Body of pancreas (tissue), 4 donors: ENCODE results near the gene PPWD1. TPM values are rescaled to one million over a fixed set of nuclear protein-coding genes. Genes with fewer than 3 reads are reported as not detected.
A peak's percentile ranks its signal among the peaks of the same experiment; 100 is the strongest.

Experiments used
- ATAC-seq: fragments of 150-250 bp; one replicate; pipeline ENCODE4 v1.9.1; 2016
- DNase-seq, 4 donors: peaks; one replicate each; pipeline ENCODE4 v3.0.0-alpha.2; 2019
- H3K27ac ChIP-seq, 4 donors: fragments of 200-600 bp; sonication (generic); 1 replicate in 3 of 4; 2 replicates in 1 of 4; pipeline versions ENCODE4 v1.5.1 to v1.6.1; 2016 to 2019; ENCODE audit warnings: mild to moderate bottlenecking in 1 of 4, mixed read lengths in 1 of 4, moderate library complexity in 1 of 4
- H3K27me3 ChIP-seq, 2 donors: fragments of 200-600 bp; sonication (generic); one replicate each; pipeline ENCODE4 v1.6.0; 2016; ENCODE audit warnings: mild to moderate bottlenecking in 1 of 2
- H3K36me3 ChIP-seq, 2 donors: fragments of 200-600 bp; sonication (generic); replicated peaks in 1 of 2; 2 replicates each; pipeline ENCODE4 v1.5.1; 2016; ENCODE audit warnings: low read depth in 2 of 2; ENCODE audit not compliant: insufficient read depth in 1 of 2
- H3K4me1 ChIP-seq: fragments of 200-600 bp; sonication (generic); one replicate; pipeline ENCODE4 v1.6.0; 2016
- H3K4me3 ChIP-seq, 2 donors: fragments of 200-600 bp; sonication (generic); 1 replicate in 1 of 2; 2 replicates in 1 of 2; pipeline ENCODE4 v1.5.1; 2016 to 2019
- H3K9me3 ChIP-seq, 3 donors: fragments of 200-600 bp; sonication (generic); 1 replicate in 2 of 3; 2 replicates in 1 of 3; pipeline ENCODE4 v1.5.1; 2016
- POLR2A ChIP-seq, 3 donors: fragments of 450-650 bp; IDR thresholded peaks; one replicate each; pipeline ENCODE4 v1.6.1; 2016; ENCODE audit warnings: antibody characterized with exemption in 3 of 3, mild to moderate bottlenecking in 2 of 3
- WGBS, 2 donors: methylation state at CpG; one replicate each; pipeline ENCODE4 v1.1.5; 2017; 5-methylcytosine and 5-hydroxymethylcytosine counted together
- intact Hi-C: fragments of 100-400 bp; cut with DNase I; formaldehyde crosslinking; loops from one replicate; pipeline ENCODE4 v1.15.1; 2023
- total RNA-seq, 2 donors: library from RNA; depleted of rRNA; stranded (reverse); fragments of >200 nt; gene quantifications; one replicate each; pipeline ENCODE4 v1.1.0, GENCODE V29; 2016
- TF ChIP-seq, protein P1 (sequence below), 7 experiments: fragments of 450-650 bp in 4 of 7; fragments of 200-600 bp in 3 of 7; sonication (generic) in 3 of 7; IDR thresholded peaks; one replicate each; pipeline ENCODE4 v1.5.1; 2016 to 2019; ENCODE audit warnings: antibody characterized with exemption in 7 of 7

The PPWD1 gene
- 10 to 100 TPM; 19.1 to 38.7 TPM for total RNA-seq

DNA sequence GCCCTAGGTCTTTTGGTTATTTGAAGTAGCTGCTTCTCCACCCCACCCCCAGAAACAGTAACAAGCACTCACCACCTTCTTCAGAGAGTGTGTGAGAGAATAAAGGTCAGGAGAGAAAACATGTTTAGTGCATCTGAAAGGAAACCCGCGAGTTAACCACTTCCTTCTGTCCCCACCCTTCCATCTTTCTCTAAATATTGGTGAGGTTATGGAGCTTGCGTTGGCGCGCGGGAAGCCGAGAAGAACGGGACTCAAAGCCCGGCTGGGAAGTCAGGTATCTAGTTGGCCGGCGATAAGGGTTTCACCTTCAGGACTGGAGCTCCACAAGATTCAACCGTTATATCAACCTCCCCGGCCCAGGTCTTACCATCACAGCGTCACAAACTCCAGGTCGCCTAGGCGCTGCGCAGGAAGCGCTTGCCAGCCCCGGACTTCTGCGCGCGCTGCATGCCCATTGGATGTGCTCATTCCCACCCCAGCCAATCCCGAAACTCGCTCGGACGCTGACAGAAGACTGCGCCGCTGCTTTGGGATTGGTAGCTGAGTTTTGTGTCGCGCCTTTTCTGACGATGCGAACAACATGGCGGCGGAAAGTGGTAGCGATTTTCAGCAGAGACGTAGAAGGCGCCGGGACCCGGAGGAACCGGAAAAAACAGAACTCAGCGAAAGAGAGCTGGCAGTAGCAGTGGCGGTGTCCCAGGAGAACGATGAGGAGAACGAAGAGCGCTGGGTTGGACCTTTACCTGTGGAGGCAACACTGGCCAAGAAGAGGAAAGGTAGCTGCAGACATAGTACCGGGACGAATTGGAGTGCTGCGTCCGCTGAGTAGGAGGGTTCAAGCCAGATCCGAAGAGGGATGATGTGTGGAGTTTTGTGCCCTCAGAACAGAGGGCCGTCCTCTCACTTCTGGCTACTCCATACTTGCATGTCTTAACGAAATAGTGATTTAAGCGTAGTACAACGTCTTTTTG lies at the start of gene PPWD1, which contains the start of gene CENPK:
PPWD1 (plus strand) TSS at position 566 of the 971 bp plus-strand sequence; CDS start at position 581, 15 bp downstream.
CENPK (minus strand) TSS at position 438 of the 971 bp plus-strand sequence. CDS start 8,261 bp downstream, outside the sequence.
- peak within 1 kb of the TSS; percentile 72 to 83 for H3K4me3 ChIP-seq
- WGBS, 2 donors, result 0 to 2% methylated on average over 26 to 54 of the region's 54 CpGs
- no peaks in the 10 kb centered on the region for H3K36me3 ChIP-seq
- H3K27me3 ChIP-seq, result no peaks in the 10 kb centered on the region
- peak within 1 kb of the TSS; percentile 58 to 91 (median 82) for H3K27ac ChIP-seq
- no peaks in the 10 kb centered on the region for H3K9me3 ChIP-seq
- peaks cover 24% of the 10 kb centered on the region for H3K4me1 ChIP-seq
- peak; percentile 100 for ATAC-seq
- TF ChIP-seq, protein P1, sequence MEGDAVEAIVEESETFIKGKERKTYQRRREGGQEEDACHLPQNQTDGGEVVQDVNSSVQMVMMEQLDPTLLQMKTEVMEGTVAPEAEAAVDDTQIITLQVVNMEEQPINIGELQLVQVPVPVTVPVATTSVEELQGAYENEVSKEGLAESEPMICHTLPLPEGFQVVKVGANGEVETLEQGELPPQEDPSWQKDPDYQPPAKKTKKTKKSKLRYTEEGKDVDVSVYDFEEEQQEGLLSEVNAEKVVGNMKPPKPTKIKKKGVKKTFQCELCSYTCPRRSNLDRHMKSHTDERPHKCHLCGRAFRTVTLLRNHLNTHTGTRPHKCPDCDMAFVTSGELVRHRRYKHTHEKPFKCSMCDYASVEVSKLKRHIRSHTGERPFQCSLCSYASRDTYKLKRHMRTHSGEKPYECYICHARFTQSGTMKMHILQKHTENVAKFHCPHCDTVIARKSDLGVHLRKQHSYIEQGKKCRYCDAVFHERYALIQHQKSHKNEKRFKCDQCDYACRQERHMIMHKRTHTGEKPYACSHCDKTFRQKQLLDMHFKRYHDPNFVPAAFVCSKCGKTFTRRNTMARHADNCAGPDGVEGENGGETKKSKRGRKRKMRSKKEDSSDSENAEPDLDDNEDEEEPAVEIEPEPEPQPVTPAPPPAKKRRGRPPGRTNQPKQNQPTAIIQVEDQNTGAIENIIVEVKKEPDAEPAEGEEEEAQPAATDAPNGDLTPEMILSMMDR (IDR thresholded peaks at IDR 0.05), result peak in 1 of 7 experiments; percentile 16
- peak in 2 of 3 donors; percentile 83 to 84 for TF ChIP-seq POLR2A (IDR thresholded peaks at IDR 0.05)
- peak; percentile 93 to 96 (median 95) for DNase-seq
- intact Hi-C loops, result no loop called here

DNA sequence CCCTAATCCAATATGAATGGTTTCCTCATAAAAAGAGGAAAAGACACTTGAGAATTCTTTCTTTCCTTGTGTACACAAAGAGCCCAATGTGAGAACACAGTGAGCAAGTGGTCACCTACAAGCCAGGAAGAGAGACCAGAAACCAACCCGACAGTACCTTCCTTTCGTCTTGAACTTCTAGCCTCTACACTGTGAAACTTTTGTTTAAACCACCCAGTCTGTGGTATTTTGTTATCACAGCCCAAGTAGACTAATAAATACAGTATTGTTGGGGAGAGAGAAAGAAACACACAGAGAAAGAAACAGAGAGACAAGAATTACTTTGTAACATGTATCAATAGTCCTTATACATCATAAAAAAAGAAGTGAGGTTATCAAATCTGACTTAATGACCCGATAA lies 37.4 kb upstream of the PPWD1 start:
- Histone ChIP-seq H3K9me3 (no peaks in the 10 kb centered on the region), H3K27ac (no peak overlapping the region), H3K4me3 (no peak overlapping the region), H3K36me3 (no peaks in the 10 kb centered on the region), H3K4me1 (no peaks in the 10 kb centered on the region), H3K27me3 (no peaks in the 10 kb centered on the region)
- no peak for DNase-seq
- no peak for TF ChIP-seq POLR2A (IDR thresholded peaks at IDR 0.05)
- TF ChIP-seq, protein P1 (IDR thresholded peaks at IDR 0.05), result no peak
- 81 to 88% methylated on average over 3 of the region's 3 CpGs for WGBS, 2 donors
- no peak for ATAC-seq
- intact Hi-C loops, result no loop called here

DNA sequence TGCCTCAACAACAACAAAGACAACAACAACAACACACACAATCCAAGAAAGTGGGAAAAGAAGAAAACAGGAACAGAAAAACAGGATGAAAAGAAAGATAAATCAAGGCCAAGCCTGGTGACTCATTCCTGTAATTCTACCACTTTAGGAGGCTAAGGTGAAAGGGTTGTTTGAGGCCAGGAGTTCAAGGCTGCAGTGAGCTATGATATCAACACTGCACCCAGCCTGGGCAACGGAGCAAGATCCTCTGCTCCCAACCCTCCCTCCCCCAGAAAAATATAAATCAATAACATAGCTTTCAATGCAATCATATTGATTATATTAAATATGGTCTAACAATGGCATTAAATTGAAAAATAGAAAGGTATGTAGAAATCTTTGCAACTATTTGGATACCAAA lies 32.2 kb upstream of the PPWD1 start:
- TF ChIP-seq, protein P1 (IDR thresholded peaks at IDR 0.05), result no peak
- no peak for TF ChIP-seq POLR2A (IDR thresholded peaks at IDR 0.05)
- DNase-seq (no peak), ATAC-seq (no peak)
- intact Hi-C loops, result no loop called here
- WGBS, 2 donors, result 94 to 97% methylated on average over 1 of the region's 1 CpG
- no peaks in the 10 kb centered on the region for H3K9me3 ChIP-seq
- H3K4me1 ChIP-seq, result no peaks in the 10 kb centered on the region
- no peaks in the 10 kb centered on the region for H3K27me3 ChIP-seq
- H3K36me3 ChIP-seq, result no peaks in the 10 kb centered on the region
- no peak overlapping the region for H3K4me3 ChIP-seq
- H3K27ac ChIP-seq, result no peak overlapping the region

DNA sequence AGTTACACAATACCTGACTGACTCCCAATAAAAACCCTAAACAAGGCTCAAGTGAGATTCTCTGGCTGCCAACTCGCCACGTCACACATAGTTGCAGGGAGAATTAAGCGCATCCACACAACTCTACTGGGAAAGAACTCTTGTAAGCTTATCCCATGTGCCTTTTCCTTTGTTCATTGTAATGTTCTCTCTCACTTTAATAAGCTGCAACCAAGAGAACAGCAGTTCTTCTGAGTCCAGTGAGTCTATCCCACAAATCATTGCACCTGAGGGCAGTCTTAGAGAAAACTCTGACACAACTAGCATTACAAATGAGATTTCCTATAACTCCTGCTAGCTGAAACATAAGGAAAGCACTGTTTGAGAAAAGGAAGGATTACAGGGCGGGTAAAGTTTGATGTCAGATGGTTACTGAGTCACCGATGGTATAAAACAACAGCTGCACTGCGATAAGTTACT lies 27.5 kb upstream of the PPWD1 start:
- intact Hi-C loops, result no loop called here
- WGBS, 2 donors, result 88 to 91% methylated on average over 6 of the region's 6 CpGs
- no peak overlapping the region for H3K27ac ChIP-seq

More for the DNA sequence above, 27.5 kb upstream of the PPWD1 start:
- no peak for DNase-seq
- TF ChIP-seq, protein P1 (IDR thresholded peaks at IDR 0.05), result no peak
- TF ChIP-seq POLR2A (IDR thresholded peaks at IDR 0.05), result no peak
- Histone ChIP-seq H3K27me3 (no peaks in the 10 kb centered on the region), H3K4me1 (no peaks in the 10 kb centered on the region), H3K4me3 (no peak overlapping the region), H3K36me3 (no peaks in the 10 kb centered on the region), H3K9me3 (no peaks in the 10 kb centered on the region)
- ATAC-seq, result no peak
